OCI-LY1 (cell line): Measurements from ENCODE around the gene TBX20.
"Not testable (repeated sequence)": the region's sequence is repeated elsewhere in the genome, so short reads cannot be mapped to it uniquely, and the experiment has no call there.

Experiments
- CTCF ChIP-seq: fragments of 200-600 bp; sonication (generic), shearing (Covaris generic); IDR thresholded peaks from 2 replicates; pipeline ENCODE4 v1.5.1; 2017; ENCODE audit warnings: mild to moderate bottlenecking, antibody characterized with exemption, low read length, moderate library complexity, mixed read lengths
- EZH2 ChIP-seq: fragments of 200-600 bp; sonication (generic), shearing (Covaris generic); IDR thresholded peaks from 2 replicates; pipeline ENCODE4 v1.8.0; 2017; ENCODE audit warnings: borderline replicate concordance, mixed run types, mild to moderate bottlenecking, antibody characterized with exemption, low read length, moderate library complexity, mixed read lengths

GRCh38 chr7:35222445-35222844, 31.5 kb downstream of the TBX20 start:
- TF ChIP-seq CTCF, EZH2: not testable (repeated sequence)
